Mucosa of rectum (tissue), 2 donors: ENCODE measurements around the gene RYR3.
"Not testable (repeated sequence)": the region's sequence is repeated elsewhere in the genome, so short reads cannot be mapped to it uniquely, and the experiment has no call there.

Experiments
- H3K27ac ChIP-seq, 2 donors: one replicate each; pipeline ENCODE4 v1.7.0; 2013; ENCODE audit warnings: inconsistent platforms in 2 of 2, low read depth in 2 of 2, low read length in 2 of 2
- H3K27me3 ChIP-seq, 2 donors: one replicate each; pipeline ENCODE4 v1.7.0; 2013; ENCODE audit warnings: low read length in 2 of 2; ENCODE audit not compliant: control insufficient read depth in 2 of 2, insufficient read depth in 2 of 2
- H3K36me3 ChIP-seq, 2 donors: one replicate each; pipeline ENCODE4 v1.7.0; 2013; ENCODE audit warnings: low read length in 2 of 2; ENCODE audit not compliant: control insufficient read depth in 2 of 2, insufficient read depth in 2 of 2
- H3K4me1 ChIP-seq, 2 donors: one replicate each; pipeline ENCODE4 v1.7.0; 2013; ENCODE audit warnings: low read length in 2 of 2, mild to moderate bottlenecking in 1 of 2; ENCODE audit not compliant: control insufficient read depth in 2 of 2, insufficient read depth in 2 of 2
- H3K4me3 ChIP-seq, 2 donors: one replicate each; pipeline ENCODE4 v1.7.0; 2013; ENCODE audit warnings: low read length in 2 of 2
- H3K9ac ChIP-seq, 2 donors: one replicate each; pipeline ENCODE4 v1.7.0; 2013; ENCODE audit warnings: low read length in 2 of 2, low read depth in 1 of 2, mild to moderate bottlenecking in 1 of 2
- H3K9me3 ChIP-seq, 2 donors: one replicate each; pipeline ENCODE4 v1.7.0; 2013; ENCODE audit warnings: low read length in 2 of 2; ENCODE audit not compliant: control insufficient read depth in 2 of 2
- donor health status: healthy.
- donor health status: Normal muscosa, but diverticular disease.

The RYR3 gene

DNA sequence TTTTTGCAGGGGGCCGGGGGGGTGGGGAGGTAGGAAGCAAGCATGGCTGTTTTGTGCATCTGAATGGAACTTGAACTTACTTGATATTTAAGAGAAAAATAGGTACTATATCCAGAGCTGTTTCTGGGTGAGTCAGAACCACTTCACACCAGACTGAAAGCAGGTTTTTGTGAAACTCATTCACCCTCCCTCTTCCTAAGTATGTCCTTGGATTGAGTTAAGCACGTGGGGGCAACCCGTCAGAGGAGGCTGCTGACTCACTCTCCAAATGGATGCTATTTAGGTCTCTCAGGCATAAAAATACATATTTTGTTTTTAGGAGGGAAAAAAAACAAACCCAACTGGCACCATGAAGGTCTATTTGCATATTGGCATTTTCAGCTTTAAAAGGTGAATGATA lies 270.3 kb downstream of the RYR3 start:
- Histone ChIP-seq H3K9me3 (no peaks in the 10 kb centered on the region), H3K27me3 (no peaks in the 10 kb centered on the region), H3K4me3 (no peak overlapping the region), H3K9ac (no peak overlapping the region), H3K27ac (no peak overlapping the region), H3K36me3 (no peaks in the 10 kb centered on the region), H3K4me1 (no peaks in the 10 kb centered on the region)

GRCh38 chr15:33584797-33585196 lies 274.0 kb downstream of the RYR3 start:
- no peaks in the 10 kb centered on the region for H3K27me3 ChIP-seq
- no peak overlapping the region for H3K9ac ChIP-seq
- H3K4me3 ChIP-seq, result no peak overlapping the region
- H3K9me3 ChIP-seq, result no peaks in the 10 kb centered on the region
- no peak overlapping the region for H3K27ac ChIP-seq
- H3K36me3 ChIP-seq, result no peaks in the 10 kb centered on the region
- no peaks in the 10 kb centered on the region for H3K4me1 ChIP-seq

GRCh38 chr15:33586786-33587697 lies 276.3 kb downstream of the RYR3 start:
- H3K9ac ChIP-seq, result no peak overlapping the region
- no peaks in the 10 kb centered on the region for H3K36me3 ChIP-seq
- no peaks in the 10 kb centered on the region for H3K27me3 ChIP-seq
- H3K4me1 ChIP-seq, result no peaks in the 10 kb centered on the region
- H3K4me3 ChIP-seq, result no peak overlapping the region
- H3K9me3 ChIP-seq, result no peaks in the 10 kb centered on the region
- H3K27ac ChIP-seq, result no peak overlapping the region

- H3K9me3 ChIP-seq, result no peaks in the 10 kb centered on the region
- H3K27me3 ChIP-seq, result no peaks in the 10 kb centered on the region
- no peaks in the 10 kb centered on the region for H3K4me1 ChIP-seq
- H3K4me3 ChIP-seq, result no peak overlapping the region
- no peaks in the 10 kb centered on the region for H3K36me3 ChIP-seq
- no peak overlapping the region for H3K27ac ChIP-seq
- no peak overlapping the region for H3K9ac ChIP-seq
Measured at GRCh38 chr15:33587773-33588172, 277.0 kb downstream of the RYR3 start.

DNA sequence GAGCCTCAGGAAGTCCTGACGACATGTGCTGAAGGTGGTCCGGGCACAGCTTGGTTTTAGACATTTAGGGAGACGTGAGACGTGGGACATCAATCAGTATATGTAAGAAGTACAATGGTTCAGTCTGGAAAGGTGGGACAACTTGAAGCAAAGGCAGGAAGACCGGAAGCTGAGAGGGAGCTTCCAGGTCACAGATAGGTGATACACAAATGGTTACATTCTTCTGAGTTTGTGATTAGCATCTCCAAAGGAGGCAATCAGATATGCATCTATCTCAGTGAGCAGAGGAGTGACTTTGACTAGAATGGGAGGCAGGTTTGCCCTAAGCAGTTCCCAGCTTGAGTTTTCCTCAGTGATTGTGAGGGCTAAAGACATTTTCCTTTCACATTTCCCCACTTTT lies 282.1 kb downstream of the RYR3 start:
- Histone ChIP-seq H3K9me3 (no peaks in the 10 kb centered on the region), H3K4me1 (no peaks in the 10 kb centered on the region), H3K27ac (no peak overlapping the region), H3K4me3 (no peak overlapping the region), H3K9ac (no peak overlapping the region), H3K36me3 (no peaks in the 10 kb centered on the region), H3K27me3 (no peaks in the 10 kb centered on the region)

DNA sequence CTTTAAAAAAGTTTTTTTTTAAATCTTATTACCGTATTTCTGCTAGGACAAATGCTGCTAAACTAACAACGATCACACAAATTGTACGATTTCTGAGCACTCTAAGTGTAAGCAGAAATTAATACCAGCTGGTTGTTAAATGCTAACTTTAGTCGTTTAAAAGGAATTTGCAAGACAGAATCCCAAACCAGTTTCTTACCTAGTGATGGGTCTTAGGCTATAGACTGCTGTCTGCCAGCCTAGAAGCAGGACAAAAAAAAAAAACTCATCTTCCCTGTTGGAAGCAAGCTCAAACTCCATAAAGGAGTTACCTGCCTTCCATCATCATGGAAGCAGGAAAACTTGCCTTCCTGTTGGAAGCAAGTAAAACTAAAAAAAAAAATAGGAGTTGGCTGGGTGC lies 287.6 kb downstream of the RYR3 start:
- H3K4me3 ChIP-seq, H3K27me3 ChIP-seq, H3K4me1 ChIP-seq, H3K36me3 ChIP-seq, H3K9me3 ChIP-seq, H3K27ac ChIP-seq, H3K9ac ChIP-seq: not testable (repeated sequence)

GRCh38 chr15:33600212-33600611 lies 289.4 kb downstream of the RYR3 start:
- Histone ChIP-seq H3K36me3 (no peaks in the 10 kb centered on the region), H3K9ac (no peak overlapping the region), H3K9me3 (no peaks in the 10 kb centered on the region), H3K4me1 (no peaks in the 10 kb centered on the region), H3K27ac (no peak overlapping the region), H3K27me3 (no peaks in the 10 kb centered on the region), H3K4me3 (no peak overlapping the region)

- Histone ChIP-seq H3K4me1 (no peaks in the 10 kb centered on the region), H3K36me3 (no peaks in the 10 kb centered on the region), H3K4me3 (no peak overlapping the region), H3K9me3 (no peaks in the 10 kb centered on the region), H3K27me3 (no peaks in the 10 kb centered on the region), H3K9ac (no peak overlapping the region), H3K27ac (no peak overlapping the region)
Measured at GRCh38 chr15:33601461-33601860, 290.7 kb downstream of the RYR3 start.

GRCh38 chr15:33608714-33609113 lies 297.9 kb downstream of the RYR3 start:
- no peak overlapping the region for H3K4me3 ChIP-seq
- no peaks in the 10 kb centered on the region for H3K4me1 ChIP-seq
- H3K27me3 ChIP-seq, result no peaks in the 10 kb centered on the region

GRCh38 chr15:33612721-33613304 lies 302.0 kb downstream of the RYR3 start:
- Histone ChIP-seq H3K9me3 (no peaks in the 10 kb centered on the region), H3K36me3 (no peaks in the 10 kb centered on the region)

More at GRCh38 chr15:33608714-33609113, 297.9 kb downstream of the RYR3 start:
- no peaks in the 10 kb centered on the region for H3K36me3 ChIP-seq
- no peak overlapping the region for H3K9ac ChIP-seq
- H3K27ac ChIP-seq, result no peak overlapping the region
- no peaks in the 10 kb centered on the region for H3K9me3 ChIP-seq

More at GRCh38 chr15:33612721-33613304, 302.0 kb downstream of the RYR3 start:
- H3K4me3 ChIP-seq, result no peak overlapping the region
- H3K27ac ChIP-seq, result no peak overlapping the region
- H3K9ac ChIP-seq, result no peak overlapping the region
- no peaks in the 10 kb centered on the region for H3K4me1 ChIP-seq
- no peaks in the 10 kb centered on the region for H3K27me3 ChIP-seq
